HG02870 (cell line): ENCODE results near the gene GSTT2B.
"Not testable (repeated sequence)": the region's sequence is repeated elsewhere in the genome, so short reads cannot be mapped to it uniquely, and the experiment has no call there.

ENCODE experiments used
- ATAC-seq: cut with Tn5 transposase; IDR thresholded peaks from one replicate; pipeline ENCODE4 v1.9.1; 2021; ENCODE audit warnings: mild to moderate bottlenecking, moderate library complexity; ENCODE audit not compliant: unreplicated experiment

The GSTT2B gene

GRCh38 chr22:23961084-23961771 is at the start of gene GSTT2B:
TSS of gene GSTT2B (minus strand) at chr22:23961195. CDS start at chr22:23961131, 64 bp downstream.
- not testable (repeated sequence) for ATAC-seq

- no peak for ATAC-seq
Measured at GRCh38 chr22:24010018-24010391, 49.0 kb upstream of the GSTT2B start.

- ATAC-seq = no peak
Measured at GRCh38 chr22:24009227-24010017, 48.4 kb upstream of the GSTT2B start.

- ATAC-seq = no peak
Measured at GRCh38 chr22:24008381-24009226, 47.6 kb upstream of the GSTT2B start.

GRCh38 chr22:24008022-24008283 is 47.0 kb upstream of the GSTT2B start:
- no peak for ATAC-seq

- no peak for ATAC-seq
Measured at GRCh38 chr22:24007253-24008021, 46.4 kb upstream of the GSTT2B start.

GRCh38 chr22:24006914-24007214 is 45.9 kb upstream of the GSTT2B start:
- ATAC-seq = no peak

- no peak for ATAC-seq
Measured at GRCh38 chr22:24006207-24006913, 45.4 kb upstream of the GSTT2B start.

GRCh38 chr22:24005201-24005600 is 44.2 kb upstream of the GSTT2B start, which contains the start of gene GSTT4:
TSS of gene GSTT4 (minus strand) at chr22:24005453. CDS start at chr22:24005356, 97 bp downstream.
- no peak for ATAC-seq

GRCh38 chr22:24003887-24004286 is 42.9 kb upstream of the GSTT2B start:
- ATAC-seq = no peak

GRCh38 chr22:24002851-24003250 is 41.9 kb upstream of the GSTT2B start:
- ATAC-seq = no peak

GRCh38 chr22:24002272-24002671 is 41.3 kb upstream of the GSTT2B start:
- no peak for ATAC-seq

GRCh38 chr22:24001314-24001713 is 40.3 kb upstream of the GSTT2B start:
- ATAC-seq = no peak

GRCh38 chr22:23999779-24000178 is 38.8 kb upstream of the GSTT2B start:
- ATAC-seq = not testable (repeated sequence)

GRCh38 chr22:23997092-23997491 is 36.1 kb upstream of the GSTT2B start:
- no peak for ATAC-seq

- not testable (repeated sequence) for ATAC-seq
Measured at GRCh38 chr22:23993581-23994177, 32.7 kb upstream of the GSTT2B start.

GRCh38 chr22:23993080-23993479 is 32.1 kb upstream of the GSTT2B start:
- ATAC-seq = not testable (repeated sequence)

GRCh38 chr22:23989583-23990244 is 28.7 kb upstream of the GSTT2B start:
- ATAC-seq = not testable (repeated sequence)

GRCh38 chr22:23986538-23987178 is 25.7 kb upstream of the GSTT2B start:
- ATAC-seq = not testable (repeated sequence)
